WTC11 (cell line): ENCODE results near the gene ZNF500. TPM values are rescaled to one million over a fixed set of nuclear protein-coding genes. Genes with fewer than 3 reads are reported as not detected.

ENCODE experiments used
- ATAC-seq: fragments of 200-7000 bp; cut with Tn5 transposase; 2 replicates; pipeline ENCODE4 v1.10.0; 2021; ENCODE audit warnings: mild to moderate bottlenecking, moderate library complexity
- CTCF ChIA-PET: fragments of 300-600 bp; sonication (Branson Sonifier 250); formaldehyde crosslinking; loops from one replicate; lab custom pipeline; 2021; ENCODE audit warnings: antibody characterized with exemption; lab: Charles Lee
- POLR2A ChIA-PET: fragments of 350-600 bp; sonication (Branson Sonifier 250); formaldehyde crosslinking; loops from one replicate; lab custom pipeline; 2021; ENCODE audit warnings: antibody characterized with exemption; lab: Charles Lee
- DNase-seq: peaks from one replicate; pipeline ENCODE4 v3.0.0; 2021; ENCODE audit warnings: low spot score
- H3K27ac Mint-ChIP-seq: 2 replicates; pipeline ENCODE4 v1.8.0; 2021; ENCODE audit warnings: mixed read lengths
- H3K27me3 Mint-ChIP-seq: 2 replicates; pipeline ENCODE4 v1.8.0; 2021; ENCODE audit warnings: low read depth, mild to moderate bottlenecking, moderate library complexity, mixed read lengths
- H3K36me3 Mint-ChIP-seq: 2 replicates; pipeline ENCODE4 v1.8.0; 2021; ENCODE audit warnings: mixed read lengths
- H3K4me1 Mint-ChIP-seq: 2 replicates; pipeline ENCODE4 v1.8.0; 2022; ENCODE audit warnings: mixed read lengths
- H3K4me3 Mint-ChIP-seq: 2 replicates; pipeline ENCODE4 v1.8.0; 2021; ENCODE audit warnings: mild to moderate bottlenecking, moderate library complexity, mixed read lengths
- H3K9me3 Mint-ChIP-seq: 2 replicates; pipeline ENCODE4 v1.8.0; 2021; ENCODE audit warnings: mixed read lengths
- ATF3 ChIP-seq: sonication (generic); formaldehyde crosslinking; conservative IDR thresholded peaks from 2 replicates; pipeline ENCODE4 v1.8.1; 2022; ENCODE audit warnings: mild to moderate bottlenecking, missing genetic modification reagents
- ATF6 ChIP-seq: sonication (generic); formaldehyde crosslinking; IDR thresholded peaks from 2 replicates; pipeline ENCODE4 v1.8.1; 2023; ENCODE audit warnings: mild to moderate bottlenecking, missing genetic modification reagents
- ESRRA ChIP-seq: sonication (generic); formaldehyde crosslinking; IDR thresholded peaks from 2 replicates; pipeline ENCODE4 v1.8.1; 2022; ENCODE audit warnings: mild to moderate bottlenecking, missing genetic modification reagents, borderline replicate concordance
- FOXP1 ChIP-seq: sonication (generic); formaldehyde crosslinking; IDR thresholded peaks from 2 replicates; pipeline ENCODE4 v1.8.0; 2022; ENCODE audit warnings: missing genetic modification reagents, mild to moderate bottlenecking, moderate library complexity, borderline replicate concordance
- GTF2I ChIP-seq: fragments of 250-450 bp; sonication (Bioruptor Pico); conservative IDR thresholded peaks from 2 replicates; pipeline ENCODE4 v1.4.0; 2021; ENCODE audit warnings: mild to moderate bottlenecking
- JUN ChIP-seq: sonication (generic); formaldehyde crosslinking; IDR thresholded peaks from 2 replicates; pipeline ENCODE4 v1.8.0; 2023; ENCODE audit warnings: mild to moderate bottlenecking, missing genetic modification reagents
- KAT7 ChIP-seq: sonication (generic); formaldehyde crosslinking; IDR thresholded peaks from 2 replicates; pipeline ENCODE4 v1.8.1; 2023; ENCODE audit warnings: missing genetic modification reagents, mild to moderate bottlenecking, borderline replicate concordance
- MLX ChIP-seq: sonication (generic); formaldehyde crosslinking; IDR thresholded peaks from 2 replicates; pipeline ENCODE4 v1.8.1; 2023; ENCODE audit warnings: mild to moderate bottlenecking, missing genetic modification reagents, moderate library complexity
- MYBL2 ChIP-seq: sonication (generic); formaldehyde crosslinking; IDR thresholded peaks from 2 replicates; pipeline ENCODE4 v1.8.1; 2023; ENCODE audit warnings: mild to moderate bottlenecking, moderate library complexity, missing genetic modification reagents
- NFATC4 ChIP-seq: fragments of 250-450 bp; sonication (Bioruptor Pico); IDR thresholded peaks from 2 replicates; pipeline ENCODE4 v1.9.0; 2021; ENCODE audit warnings: mild to moderate bottlenecking
- NFE2L1 ChIP-seq: sonication (generic); formaldehyde crosslinking; IDR thresholded peaks from 2 replicates; pipeline ENCODE4 v1.8.1; 2023; ENCODE audit warnings: missing genetic modification reagents
- RORB ChIP-seq: fragments of 250-450 bp; sonication (Bioruptor Pico); IDR thresholded peaks from 2 replicates; pipeline ENCODE4 v1.9.0; 2021; ENCODE audit warnings: mild to moderate bottlenecking
- SP1 ChIP-seq: sonication (generic); formaldehyde crosslinking; conservative IDR thresholded peaks from 2 replicates; pipeline ENCODE4 v1.8.1; 2022; ENCODE audit warnings: missing genetic modification reagents
- ZMAT4 ChIP-seq: fragments of 250-450 bp; sonication (Bioruptor Pico); IDR thresholded peaks from 2 replicates; pipeline ENCODE4 v1.9.0; 2021; ENCODE audit warnings: mild to moderate bottlenecking
- ZNF138 ChIP-seq: sonication (generic); formaldehyde crosslinking; conservative IDR thresholded peaks from 2 replicates; pipeline ENCODE4 v1.8.1; 2022; ENCODE audit warnings: mild to moderate bottlenecking, moderate library complexity, missing genetic modification reagents
- ZNF671 ChIP-seq: fragments of 250-450 bp; sonication (Bioruptor Pico); IDR thresholded peaks from 2 replicates; pipeline ENCODE4 v1.8.0; 2021; ENCODE audit warnings: mild to moderate bottlenecking
- total RNA-seq: library from RNA; stranded (reverse); gene quantifications from 3 replicates; pipeline ENCODE4 v1.2.3, GENCODE V29; 2021
- TF ChIP-seq, protein P1 (sequence below): sonication (generic); formaldehyde crosslinking; IDR thresholded peaks from 2 replicates; pipeline ENCODE4 v1.8.0; 2023; ENCODE audit warnings: missing genetic modification reagents, mild to moderate bottlenecking, borderline replicate concordance
- TF ChIP-seq, protein P2 (sequence below): sonication (generic); formaldehyde crosslinking; IDR thresholded peaks from 2 replicates; pipeline ENCODE4 v1.8.0; 2022; ENCODE audit warnings: mild to moderate bottlenecking, missing genetic modification reagents
- TF ChIP-seq, protein P3 (sequence below): fragments of 250-450 bp; sonication (Bioruptor Pico); IDR thresholded peaks from 2 replicates; pipeline ENCODE4 v2.1.2; 2022; ENCODE audit warnings: mild to moderate bottlenecking, moderate library complexity

ZNF500 gene
- total RNA-seq, 1 experiment from 2014 or later, result 19.9 TPM

DNA sequence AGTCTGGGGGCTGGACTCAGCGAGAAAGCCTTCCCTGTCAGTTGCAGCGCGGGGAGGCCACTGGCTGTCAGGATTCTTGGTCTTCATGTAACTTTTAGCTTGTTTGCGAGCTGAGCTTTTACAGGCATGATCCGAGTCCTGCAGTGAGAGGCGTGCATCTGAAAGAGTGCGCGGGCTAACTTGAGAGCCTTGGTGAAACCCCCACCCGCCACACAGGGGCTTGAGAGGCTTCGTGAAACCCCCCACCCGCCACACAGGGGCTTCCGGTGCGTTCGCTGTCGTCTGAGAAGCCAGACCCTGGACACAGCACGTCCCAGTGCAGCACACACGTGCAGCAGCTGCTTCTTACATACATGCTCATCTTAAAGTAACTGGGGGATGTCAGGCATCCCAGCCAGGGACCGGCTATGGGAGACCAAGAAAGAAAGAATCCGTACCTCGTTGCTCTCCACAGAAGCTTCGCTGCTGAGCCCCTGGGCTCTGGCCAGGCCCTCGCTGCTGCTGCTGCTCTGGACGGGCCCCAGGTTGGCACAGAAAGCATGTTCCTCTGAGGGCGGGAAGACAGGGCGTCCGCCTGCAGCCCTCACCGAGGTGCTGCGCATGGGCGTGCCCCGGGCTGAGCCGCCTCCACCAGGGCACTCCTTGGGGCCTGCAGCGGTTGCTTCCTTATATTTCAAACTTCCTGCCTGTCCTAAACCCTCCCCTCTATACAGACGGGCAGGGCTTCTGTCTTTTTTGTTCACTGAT, 65.8 kb downstream of the ZNF500 start:
- no peaks in the 10 kb centered on the region for H3K4me1 Mint-ChIP-seq
- POLR2A ChIA-PET, result no interaction called here
- no peaks in the 10 kb centered on the region for H3K27me3 Mint-ChIP-seq
- no peaks in the 10 kb centered on the region for H3K9me3 Mint-ChIP-seq
- ATAC-seq (no peak), DNase-seq (no peak)
- H3K4me3 Mint-ChIP-seq, result no peak overlapping the region
- no peak overlapping the region for H3K27ac Mint-ChIP-seq
- TF ChIP-seq NFE2L1, result no peak
- no peak for TF ChIP-seq ZNF671 (CRISPR knock-in tag)
- no peak for TF ChIP-seq GTF2I (CRISPR knock-in tag)
- TF ChIP-seq RORB (CRISPR knock-in tag), result no peak
- no peak for TF ChIP-seq FOXP1 (CRISPR knock-in tag)
- CTCF ChIA-PET, result interaction anchor here (1.3 to 1.5 kb wide), 2 partner anchors 18 kb away, joined by 3 to 4 read pairs; no protein-coding TSS in a partner anchor
- peaks cover 25% of the 10 kb centered on the region for H3K36me3 Mint-ChIP-seq

- ChIA-PET CTCF (interaction anchor here (1.1 to 1.3 kb wide), 2 partner anchors 17 to 34 kb away, joined by 3 read pairs; partner anchors contain the start of genes ANKS3 and DNAAF8), POLR2A (no interaction called here)
- TF ChIP-seq ATF3 (CRISPR knock-in tag), result no peak
- no peak for TF ChIP-seq JUN (CRISPR knock-in tag)
- no peak for TF ChIP-seq MYBL2 (CRISPR knock-in tag)
- TF ChIP-seq, protein P1, sequence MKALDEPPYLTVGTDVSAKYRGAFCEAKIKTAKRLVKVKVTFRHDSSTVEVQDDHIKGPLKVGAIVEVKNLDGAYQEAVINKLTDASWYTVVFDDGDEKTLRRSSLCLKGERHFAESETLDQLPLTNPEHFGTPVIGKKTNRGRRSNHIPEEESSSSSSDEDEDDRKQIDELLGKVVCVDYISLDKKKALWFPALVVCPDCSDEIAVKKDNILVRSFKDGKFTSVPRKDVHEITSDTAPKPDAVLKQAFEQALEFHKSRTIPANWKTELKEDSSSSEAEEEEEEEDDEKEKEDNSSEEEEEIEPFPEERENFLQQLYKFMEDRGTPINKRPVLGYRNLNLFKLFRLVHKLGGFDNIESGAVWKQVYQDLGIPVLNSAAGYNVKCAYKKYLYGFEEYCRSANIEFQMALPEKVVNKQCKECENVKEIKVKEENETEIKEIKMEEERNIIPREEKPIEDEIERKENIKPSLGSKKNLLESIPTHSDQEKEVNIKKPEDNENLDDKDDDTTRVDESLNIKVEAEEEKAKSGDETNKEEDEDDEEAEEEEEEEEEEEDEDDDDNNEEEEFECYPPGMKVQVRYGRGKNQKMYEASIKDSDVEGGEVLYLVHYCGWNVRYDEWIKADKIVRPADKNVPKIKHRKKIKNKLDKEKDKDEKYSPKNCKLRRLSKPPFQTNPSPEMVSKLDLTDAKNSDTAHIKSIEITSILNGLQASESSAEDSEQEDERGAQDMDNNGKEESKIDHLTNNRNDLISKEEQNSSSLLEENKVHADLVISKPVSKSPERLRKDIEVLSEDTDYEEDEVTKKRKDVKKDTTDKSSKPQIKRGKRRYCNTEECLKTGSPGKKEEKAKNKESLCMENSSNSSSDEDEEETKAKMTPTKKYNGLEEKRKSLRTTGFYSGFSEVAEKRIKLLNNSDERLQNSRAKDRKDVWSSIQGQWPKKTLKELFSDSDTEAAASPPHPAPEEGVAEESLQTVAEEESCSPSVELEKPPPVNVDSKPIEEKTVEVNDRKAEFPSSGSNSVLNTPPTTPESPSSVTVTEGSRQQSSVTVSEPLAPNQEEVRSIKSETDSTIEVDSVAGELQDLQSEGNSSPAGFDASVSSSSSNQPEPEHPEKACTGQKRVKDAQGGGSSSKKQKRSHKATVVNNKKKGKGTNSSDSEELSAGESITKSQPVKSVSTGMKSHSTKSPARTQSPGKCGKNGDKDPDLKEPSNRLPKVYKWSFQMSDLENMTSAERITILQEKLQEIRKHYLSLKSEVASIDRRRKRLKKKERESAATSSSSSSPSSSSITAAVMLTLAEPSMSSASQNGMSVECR (CRISPR knock-in tag), result no peak
- TF ChIP-seq, protein P2, sequence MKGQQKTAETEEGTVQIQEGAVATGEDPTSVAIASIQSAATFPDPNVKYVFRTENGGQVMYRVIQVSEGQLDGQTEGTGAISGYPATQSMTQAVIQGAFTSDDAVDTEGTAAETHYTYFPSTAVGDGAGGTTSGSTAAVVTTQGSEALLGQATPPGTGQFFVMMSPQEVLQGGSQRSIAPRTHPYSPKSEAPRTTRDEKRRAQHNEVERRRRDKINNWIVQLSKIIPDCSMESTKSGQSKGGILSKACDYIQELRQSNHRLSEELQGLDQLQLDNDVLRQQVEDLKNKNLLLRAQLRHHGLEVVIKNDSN, result no peak
- TF ChIP-seq MLX (CRISPR knock-in tag), result no peak
- TF ChIP-seq ATF6, result no peak
- TF ChIP-seq, protein P3, sequence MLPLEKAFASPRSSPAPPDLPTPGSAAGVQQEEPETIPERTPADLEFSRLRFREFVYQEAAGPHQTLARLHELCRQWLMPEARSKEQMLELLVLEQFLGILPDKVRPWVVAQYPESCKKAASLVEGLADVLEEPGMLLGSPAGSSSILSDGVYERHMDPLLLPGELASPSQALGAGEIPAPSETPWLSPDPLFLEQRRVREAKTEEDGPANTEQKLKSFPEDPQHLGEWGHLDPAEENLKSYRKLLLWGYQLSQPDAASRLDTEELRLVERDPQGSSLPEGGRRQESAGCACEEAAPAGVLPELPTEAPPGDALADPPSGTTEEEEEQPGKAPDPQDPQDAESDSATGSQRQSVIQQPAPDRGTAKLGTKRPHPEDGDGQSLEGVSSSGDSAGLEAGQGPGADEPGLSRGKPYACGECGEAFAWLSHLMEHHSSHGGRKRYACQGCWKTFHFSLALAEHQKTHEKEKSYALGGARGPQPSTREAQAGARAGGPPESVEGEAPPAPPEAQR (CRISPR knock-in tag), result no peak
- TF ChIP-seq KAT7, result no peak
- no peak for TF ChIP-seq ZNF138 (CRISPR knock-in tag)
- TF ChIP-seq SP1 (CRISPR knock-in tag), result no peak
- no peak for TF ChIP-seq ZMAT4 (CRISPR knock-in tag)
- no peak for TF ChIP-seq ESRRA (CRISPR knock-in tag)
- no peak for TF ChIP-seq NFATC4 (CRISPR knock-in tag)
- DNase-seq (no peak), ATAC-seq (no peak)
- H3K4me3 Mint-ChIP-seq, result no peak overlapping the region
- no peaks in the 10 kb centered on the region for H3K9me3 Mint-ChIP-seq
- no peaks in the 10 kb centered on the region for H3K27me3 Mint-ChIP-seq
- H3K36me3 Mint-ChIP-seq, result peaks cover 25% of the 10 kb centered on the region
- H3K27ac Mint-ChIP-seq, result no peak overlapping the region
- no peaks in the 10 kb centered on the region for H3K4me1 Mint-ChIP-seq
Observed at GRCh38 chr16:4700380-4700996, 66.5 kb downstream of the ZNF500 start.
